GM19035 (cell line): ENCODE results near the gene TESMIN.

Experiments used
- ATAC-seq: cut with Tn5 transposase; IDR thresholded peaks from one replicate; pipeline ENCODE4 v1.9.1; 2021; ENCODE audit not compliant: unreplicated experiment

TESMIN gene

GRCh38 chr11:68684385-68685356 is 66.6 kb downstream of the TESMIN start, which contains the start of gene GAL:
GAL (plus strand) TSS chr11:68684544; CDS start chr11:68684924, 380 bp downstream.
- ATAC-seq, result no peak

GRCh38 chr11:68683536-68684384 is 67.6 kb downstream of the TESMIN start:
- no peak for ATAC-seq

DNA sequence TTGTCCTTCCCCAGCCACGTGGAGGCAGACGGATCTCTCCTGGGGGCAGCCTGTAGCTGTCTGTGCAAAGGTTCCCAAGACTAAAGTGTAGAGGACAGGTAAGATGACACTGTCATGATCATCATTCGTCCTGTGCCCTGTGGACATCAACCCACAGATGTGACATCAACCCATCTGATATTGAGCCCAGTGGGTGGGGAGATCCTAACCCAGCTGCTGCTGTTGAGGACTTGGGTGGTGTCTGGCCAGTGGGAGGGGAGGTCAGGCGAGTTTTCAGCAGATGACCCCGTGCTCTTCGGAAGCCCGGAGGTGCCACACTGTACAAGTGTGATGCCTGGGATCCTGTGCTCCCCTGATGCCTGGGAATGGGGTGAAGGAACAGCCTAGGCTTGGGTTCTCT is 68.2 kb downstream of the TESMIN start:
- ATAC-seq, result no peak

- ATAC-seq, result no peak
Observed at GRCh38 chr11:68682531-68682961, 68.8 kb downstream of the TESMIN start.

DNA sequence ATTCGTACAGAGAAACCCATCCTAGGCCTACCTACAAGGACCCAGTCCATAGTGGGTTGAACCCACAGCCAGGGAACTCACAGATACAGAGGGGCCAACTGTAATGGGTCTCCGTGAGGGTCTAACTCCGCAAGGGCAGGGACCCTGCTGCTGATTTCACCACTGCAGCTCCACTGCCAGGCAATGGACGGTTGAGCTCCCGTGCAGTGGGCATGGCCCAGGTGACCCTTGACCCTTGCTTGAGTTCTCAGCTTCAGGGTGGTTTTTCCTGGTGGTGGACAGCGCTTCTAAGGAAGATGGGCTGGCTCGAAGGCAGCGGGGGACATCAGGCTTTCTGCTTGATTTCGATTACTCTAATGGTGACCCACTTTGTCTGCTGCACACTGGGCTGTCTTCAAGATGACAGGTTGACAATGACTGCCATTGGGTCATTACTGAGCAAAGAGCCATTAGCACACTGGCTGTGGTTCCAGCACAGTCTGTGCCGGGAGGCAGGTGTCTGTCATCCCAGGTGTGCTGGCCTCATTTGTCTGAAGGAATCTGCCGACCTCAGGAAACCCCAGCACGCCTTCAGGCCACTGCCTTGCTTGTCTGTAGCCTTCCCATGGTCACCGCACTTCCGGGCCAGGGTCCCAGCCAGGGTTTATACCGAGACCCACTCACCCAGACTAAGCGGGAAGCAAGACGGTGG is 70.6 kb downstream of the TESMIN start:
- ATAC-seq, result no peak

DNA sequence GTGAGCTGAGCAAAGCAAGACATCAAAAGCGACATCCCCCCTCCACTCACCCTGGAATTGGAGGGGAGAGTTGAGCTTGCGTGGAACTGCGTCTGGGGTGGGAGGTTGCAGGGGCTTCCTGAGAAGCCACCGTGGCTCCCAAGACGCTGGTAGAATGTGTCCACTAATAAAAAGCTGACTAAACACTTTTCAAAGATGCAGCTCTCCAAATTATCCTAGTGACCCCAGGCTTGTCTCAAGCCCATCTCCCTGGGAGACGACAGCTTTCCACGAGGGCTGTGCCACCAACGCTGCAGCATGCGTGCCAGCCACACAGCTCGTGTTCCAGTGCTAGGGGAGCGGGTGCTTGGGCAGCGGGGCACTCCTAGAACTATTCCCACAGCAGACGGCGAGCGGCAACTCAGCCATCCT is 73.3 kb downstream of the TESMIN start:
- no peak for ATAC-seq

DNA sequence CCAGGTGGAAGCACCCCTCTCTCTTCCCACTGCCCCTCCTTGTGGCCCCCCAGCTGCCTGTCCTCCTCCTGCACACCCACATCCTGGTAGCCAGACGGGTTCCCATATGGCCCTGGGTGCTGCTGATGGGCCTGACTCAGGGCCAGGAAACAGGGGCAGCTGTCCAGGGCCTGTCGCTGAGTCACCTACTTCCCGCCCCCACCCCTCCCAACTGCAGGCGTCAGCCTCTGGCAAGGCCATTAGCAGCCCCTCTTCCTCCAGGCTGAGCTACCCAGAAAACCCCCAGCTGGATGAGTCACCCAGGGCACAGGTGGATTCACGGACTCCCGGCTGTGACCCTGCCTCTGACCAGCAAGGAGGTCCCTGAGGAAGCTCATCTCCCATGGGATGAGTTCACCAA is 73.9 kb downstream of the TESMIN start:
- ATAC-seq, result no peak

DNA sequence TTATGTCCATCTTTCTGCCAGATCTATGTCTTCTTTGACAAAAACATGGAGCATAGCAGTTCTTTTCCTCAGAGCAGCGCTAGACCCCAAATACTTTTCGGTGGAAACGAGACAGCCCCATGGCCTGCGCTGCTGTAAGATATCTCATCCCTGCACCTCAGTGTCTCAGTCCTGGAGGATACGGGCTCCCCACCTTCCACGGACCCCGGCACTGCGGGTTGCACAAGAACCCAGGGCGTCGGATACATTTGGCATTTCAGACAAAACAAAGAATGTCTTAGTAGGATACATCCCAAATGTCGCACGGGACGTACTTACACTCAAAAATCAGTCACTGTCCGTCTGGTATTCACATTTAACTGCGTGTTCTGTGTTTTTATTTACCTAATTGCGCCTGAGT is 76.9 kb downstream of the TESMIN start:
- no peak for ATAC-seq

DNA sequence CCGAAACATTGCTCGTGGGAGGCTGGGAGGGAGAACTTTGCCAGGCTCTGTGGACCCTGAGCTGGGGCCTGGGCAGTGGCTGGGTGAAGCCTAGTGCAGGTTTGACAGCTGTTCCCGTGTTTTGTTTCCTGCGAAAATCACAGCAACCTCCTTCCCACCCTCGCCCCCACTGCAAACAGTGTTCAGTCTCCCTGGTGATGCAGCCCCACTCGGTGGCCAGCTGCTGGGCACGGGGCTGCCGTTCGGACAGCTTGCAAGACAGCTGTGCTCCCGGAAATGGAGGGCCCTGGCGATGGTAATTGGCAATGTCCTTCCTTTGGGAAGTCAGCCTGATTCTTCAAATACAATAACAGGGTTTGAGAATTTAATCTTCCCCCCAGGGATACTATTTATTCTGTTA is 77.3 kb downstream of the TESMIN start:
- ATAC-seq, result no peak

DNA sequence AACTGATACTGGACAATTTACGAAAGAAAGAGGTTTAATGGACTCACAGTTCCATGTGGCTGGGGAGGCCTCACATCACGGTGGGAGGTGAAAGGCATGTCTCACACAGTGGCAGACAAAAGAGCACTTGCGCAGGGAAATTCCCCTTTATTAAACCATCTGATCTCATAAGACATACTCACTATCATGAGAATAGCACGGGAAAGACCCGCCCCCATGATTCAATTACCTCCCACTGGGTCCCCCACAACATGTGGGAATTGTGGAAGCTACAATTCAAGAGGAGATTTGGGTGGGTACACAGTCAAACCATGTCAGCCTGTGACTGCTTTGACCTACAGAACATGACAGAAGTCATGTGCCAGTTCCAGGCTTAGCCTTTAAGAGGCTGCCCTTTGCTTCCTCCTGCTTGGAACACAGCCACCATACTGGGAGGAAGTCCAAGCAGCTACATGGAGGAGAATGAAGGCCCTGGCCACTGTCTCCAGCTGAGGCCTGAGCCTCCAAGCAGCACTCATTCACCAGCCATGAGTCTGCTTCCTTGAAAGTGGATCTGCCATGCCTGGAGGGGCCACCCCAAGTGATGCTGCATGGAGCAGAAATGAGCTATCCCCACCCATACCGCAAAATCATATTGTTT is 77.9 kb downstream of the TESMIN start:
- ATAC-seq, result no peak

DNA sequence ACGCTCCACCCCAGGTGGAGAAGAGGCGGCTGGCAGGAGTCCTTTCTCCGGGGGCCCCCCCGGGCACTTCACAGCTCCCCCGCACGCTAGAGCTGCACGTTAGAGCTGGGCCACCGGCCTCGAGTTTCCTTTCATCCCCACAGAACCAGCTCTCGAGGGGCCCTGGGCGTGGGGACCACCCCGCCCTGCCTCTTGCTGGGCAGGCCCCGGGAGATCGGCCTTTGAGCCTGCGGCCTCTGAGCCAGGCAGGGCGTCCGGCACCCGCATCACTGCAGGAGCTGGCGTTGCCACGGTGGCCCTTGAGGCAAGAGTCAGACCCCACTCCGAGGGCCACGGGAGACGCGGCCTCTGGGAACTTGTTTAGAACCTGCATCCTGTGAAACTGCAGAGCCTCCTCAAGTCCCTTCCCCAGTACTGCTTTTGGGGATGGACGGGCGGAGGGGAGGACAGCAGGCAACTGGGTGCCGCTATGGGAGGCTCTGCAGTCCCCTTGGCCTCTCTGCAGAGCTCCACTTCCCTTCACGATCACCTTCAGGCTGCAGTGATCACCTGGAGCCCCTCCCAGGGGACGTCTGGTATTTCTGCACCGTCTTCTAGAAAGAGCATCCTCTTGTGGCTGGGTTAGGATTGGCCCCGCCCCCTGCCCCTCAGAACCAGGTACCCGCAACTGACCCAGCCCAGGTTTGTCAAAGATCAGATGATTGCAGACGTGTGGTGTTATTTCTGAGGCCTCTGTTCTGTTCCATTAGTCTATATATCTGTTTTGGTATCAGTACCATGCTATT is 80.9 kb downstream of the TESMIN start:
- ATAC-seq, result no peak

DNA sequence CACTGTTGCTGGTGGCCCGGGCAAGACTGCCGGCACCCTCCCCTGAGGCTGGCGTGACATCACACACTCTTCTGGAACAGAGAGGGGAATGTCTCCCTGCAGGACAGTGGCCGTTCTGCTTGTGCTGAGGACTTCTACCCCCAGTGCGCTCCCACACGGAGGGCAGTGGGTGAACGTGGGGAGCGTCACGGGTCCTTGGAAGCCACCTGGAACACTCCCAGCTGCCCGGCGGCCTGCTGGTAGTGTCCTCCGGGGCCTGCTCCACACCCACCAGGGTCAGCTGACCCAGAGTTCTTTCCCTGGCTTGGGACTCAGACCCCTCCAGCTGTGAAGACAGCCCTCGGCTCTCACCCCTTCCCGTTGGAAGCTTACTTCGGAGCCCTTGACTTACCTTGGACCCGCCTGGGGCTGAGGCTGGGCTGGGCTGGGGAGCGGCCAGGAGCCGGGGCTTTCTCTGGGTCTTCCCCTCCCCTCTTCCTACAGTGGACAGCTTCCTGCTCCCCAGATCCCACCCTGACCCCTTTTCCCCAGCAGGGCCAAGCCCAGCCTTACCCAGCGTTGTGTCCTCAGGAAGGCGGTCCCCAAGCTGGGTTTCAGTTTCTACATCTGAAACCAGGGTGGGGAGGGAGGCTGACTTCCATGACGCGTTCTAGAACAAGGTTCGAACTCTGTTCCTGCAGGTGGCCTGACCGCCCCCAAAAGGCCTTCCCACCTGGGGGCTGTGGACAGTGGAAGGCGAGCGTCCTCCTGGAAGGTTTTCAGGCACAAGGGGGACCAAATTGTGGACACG is 81.8 kb downstream of the TESMIN start:
- no peak for ATAC-seq

- no peak for ATAC-seq
Observed at GRCh38 chr11:68667511-68668500, 83.5 kb downstream of the TESMIN start.

GRCh38 chr11:68666849-68667248 is 84.5 kb downstream of the TESMIN start:
- no peak for ATAC-seq

DNA sequence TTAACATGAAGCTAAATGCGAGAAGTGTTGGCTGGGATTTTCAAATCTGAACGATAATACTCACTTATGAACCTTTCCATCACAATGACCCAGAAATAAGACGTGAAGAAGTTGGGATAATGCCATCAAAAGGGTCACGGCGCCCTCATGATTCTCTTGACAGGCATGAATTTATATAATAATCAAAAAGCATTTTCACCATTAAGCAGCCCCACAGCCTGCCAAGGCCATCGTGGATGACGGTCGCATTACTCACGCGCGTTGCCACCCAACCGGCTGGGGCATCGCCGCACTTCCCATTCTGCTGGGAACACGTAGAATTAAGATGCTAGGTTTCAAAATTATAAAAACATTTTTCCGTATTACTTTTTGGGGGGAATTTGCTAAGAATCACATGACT is 85.9 kb downstream of the TESMIN start:
- no peak for ATAC-seq

DNA sequence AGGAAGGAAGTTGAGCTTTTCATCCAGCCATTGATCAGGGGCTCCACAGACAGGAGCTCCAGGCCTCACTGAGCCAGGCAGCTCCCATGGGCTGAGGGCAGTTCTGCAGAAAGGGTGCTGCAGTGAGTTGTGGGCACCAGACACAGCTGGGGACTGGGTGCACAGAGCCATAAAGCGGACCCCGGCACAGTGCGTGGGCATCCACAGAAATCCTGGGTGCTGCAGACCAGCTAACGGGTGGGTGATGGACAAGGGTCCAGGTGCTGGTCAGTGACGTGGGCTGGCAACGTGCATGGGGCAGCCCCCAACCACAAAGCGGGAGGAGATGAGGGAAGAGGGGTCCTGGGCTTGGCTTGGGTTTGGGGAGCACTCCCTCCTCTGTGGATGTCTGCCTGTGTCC is 86.4 kb downstream of the TESMIN start:
- ATAC-seq, result no peak

DNA sequence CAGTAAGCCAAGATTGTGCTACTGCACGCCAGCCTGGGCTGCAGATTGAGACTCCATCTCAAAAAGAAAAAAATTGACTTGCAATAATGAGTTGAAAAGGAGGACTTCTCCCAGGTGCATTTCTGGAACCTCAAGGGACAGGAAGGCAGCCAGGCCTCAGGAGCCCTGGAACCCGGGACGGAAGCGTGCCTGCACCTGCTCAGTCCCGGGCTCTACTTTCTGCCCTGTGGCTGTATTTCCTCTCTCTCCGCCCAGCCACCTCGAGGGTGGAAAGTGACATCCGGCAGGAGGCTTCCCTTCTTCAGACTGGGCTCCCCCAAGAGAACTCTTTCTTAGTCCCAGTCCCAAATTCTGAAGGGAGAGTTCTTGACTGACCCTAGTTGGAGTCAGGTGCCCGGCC is 87.2 kb downstream of the TESMIN start:
- ATAC-seq, result no peak

DNA sequence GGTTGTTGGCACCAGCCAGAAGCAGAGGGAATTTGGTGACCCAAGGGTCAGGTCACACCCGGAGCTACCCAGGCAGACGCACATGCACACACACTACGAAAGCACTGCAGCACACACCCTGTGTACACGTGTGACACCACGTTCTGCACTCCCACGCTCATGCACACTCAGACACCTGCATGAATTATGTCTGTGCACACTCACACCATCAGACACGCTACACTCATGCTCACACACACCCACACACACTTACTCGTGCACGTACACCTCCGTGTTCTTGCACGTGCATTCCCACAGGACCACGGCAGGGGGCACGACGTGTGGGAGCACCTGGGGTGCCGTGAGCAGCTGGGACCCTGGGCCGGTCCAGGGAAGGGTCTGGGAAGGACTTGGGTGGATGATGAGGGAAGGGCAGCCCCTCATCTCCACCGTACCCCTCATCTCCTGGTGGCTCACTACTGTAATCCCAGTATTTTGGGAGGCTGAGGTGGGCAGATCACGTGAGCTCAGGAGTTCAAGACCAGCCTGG is 87.8 kb downstream of the TESMIN start:
- ATAC-seq, result no peak
